Peyer's patch (tissue), 4 donors: ENCODE results near the gene PEX26.

ENCODE experiments used
- CTCF ChIP-seq, 6 experiments: fragments of 450-650 bp in 4 of 6; fragments of 200-600 bp in 2 of 6; sonication (generic) in 1 of 6; IDR thresholded peaks; one replicate each; pipeline ENCODE4 v1.5.1; 2017 to 2019; ENCODE audit warnings: antibody characterized with exemption in 6 of 6, mild to moderate bottlenecking in 3 of 6, moderate library complexity in 1 of 6
- POLR2A ChIP-seq, 2 donors: fragments of 450-650 bp; IDR thresholded peaks; one replicate each; pipeline ENCODE4 v1.5.1; 2017; ENCODE audit warnings: antibody characterized with exemption in 2 of 2, mild to moderate bottlenecking in 2 of 2, moderate library complexity in 2 of 2

GRCh38 chr22:18109410-18110193 lies 31.8 kb downstream of the PEX26 start:
- no peak for TF ChIP-seq CTCF (IDR thresholded peaks at IDR 0.05)
- TF ChIP-seq POLR2A (IDR thresholded peaks at IDR 0.05), result no peak
